OCI-LY7 (cell line): Measurements from ENCODE around the gene MMP3.

Experiments
- EZH2phosphoT487 ChIP-seq: fragments of 200-600 bp; sonication (generic); IDR thresholded peaks from 2 replicates; pipeline ENCODE4 v1.6.1; 2018; ENCODE audit warnings: low read depth, borderline replicate concordance, mild to moderate bottlenecking, mixed run types, antibody characterized with exemption, low read length, moderate library complexity, mixed read lengths
- TF ChIP-seq, protein P1 (sequence below): fragments of 200-600 bp; sonication (generic); conservative IDR thresholded peaks from 2 replicates; pipeline ENCODE4 v1.5.1; 2014; ENCODE audit warnings: mild to moderate bottlenecking, antibody characterized with exemption, low read length, moderate library complexity, mixed read lengths

DNA sequence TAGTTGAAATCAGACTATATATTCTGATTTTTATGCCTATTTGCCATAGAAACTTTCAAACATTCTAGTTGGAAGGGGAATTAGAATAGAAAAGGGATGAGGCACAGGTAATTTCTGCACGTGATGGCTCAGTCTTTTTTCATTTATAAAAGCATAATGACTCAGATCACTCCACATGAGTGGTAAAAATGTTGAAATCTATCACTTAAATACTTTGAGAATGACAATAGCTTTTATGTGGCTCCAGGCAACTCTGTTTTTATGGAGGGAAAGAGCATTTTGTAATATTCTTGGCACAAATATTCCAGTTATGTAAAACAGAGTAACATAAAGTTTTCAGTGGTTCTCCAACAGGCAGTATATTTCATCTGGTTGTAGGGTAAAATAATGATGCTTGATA lies 5.9 kb upstream of the MMP3 start:
- TF ChIP-seq, protein P1, sequence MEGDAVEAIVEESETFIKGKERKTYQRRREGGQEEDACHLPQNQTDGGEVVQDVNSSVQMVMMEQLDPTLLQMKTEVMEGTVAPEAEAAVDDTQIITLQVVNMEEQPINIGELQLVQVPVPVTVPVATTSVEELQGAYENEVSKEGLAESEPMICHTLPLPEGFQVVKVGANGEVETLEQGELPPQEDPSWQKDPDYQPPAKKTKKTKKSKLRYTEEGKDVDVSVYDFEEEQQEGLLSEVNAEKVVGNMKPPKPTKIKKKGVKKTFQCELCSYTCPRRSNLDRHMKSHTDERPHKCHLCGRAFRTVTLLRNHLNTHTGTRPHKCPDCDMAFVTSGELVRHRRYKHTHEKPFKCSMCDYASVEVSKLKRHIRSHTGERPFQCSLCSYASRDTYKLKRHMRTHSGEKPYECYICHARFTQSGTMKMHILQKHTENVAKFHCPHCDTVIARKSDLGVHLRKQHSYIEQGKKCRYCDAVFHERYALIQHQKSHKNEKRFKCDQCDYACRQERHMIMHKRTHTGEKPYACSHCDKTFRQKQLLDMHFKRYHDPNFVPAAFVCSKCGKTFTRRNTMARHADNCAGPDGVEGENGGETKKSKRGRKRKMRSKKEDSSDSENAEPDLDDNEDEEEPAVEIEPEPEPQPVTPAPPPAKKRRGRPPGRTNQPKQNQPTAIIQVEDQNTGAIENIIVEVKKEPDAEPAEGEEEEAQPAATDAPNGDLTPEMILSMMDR = no peak
- no peak for TF ChIP-seq EZH2phosphoT487
